Activated B cell treated with CpG ODN at 0.5 μM for 24 hours (primary cell): ENCODE measurements around the gene AAK1. TPM values are rescaled to one million over a fixed set of nuclear protein-coding genes. Genes with fewer than 3 reads are reported as not detected.

Experiments
- ATAC-seq: fragments of 200-7000 bp; cut with Tn5 transposase; one replicate; pipeline ENCODE4 v1.10.0; 2021; ENCODE audit warnings: low read depth, mild to moderate bottlenecking, moderate library complexity
- CTCF ChIA-PET: fragments of 350-600 bp; sonication (Branson Sonifier 250); formaldehyde crosslinking; loops from one replicate; lab custom pipeline; 2021; ENCODE audit warnings: antibody characterized with exemption; lab: Charles Lee
- POLR2A ChIA-PET: fragments of 350-600 bp; sonication (Branson Sonifier 250); formaldehyde crosslinking; loops from one replicate; lab custom pipeline; 2021; ENCODE audit warnings: antibody characterized with exemption; lab: Charles Lee
- DNase-seq: peaks from one replicate; pipeline ENCODE4 v3.0.0; 2022
- H3K27ac Mint-ChIP-seq: one replicate; pipeline ENCODE4 v1.8.0; 2020; ENCODE audit warnings: mixed read lengths
- H3K27me3 Mint-ChIP-seq: one replicate; pipeline ENCODE4 v1.8.0; 2021; ENCODE audit warnings: mixed read lengths
- H3K36me3 Mint-ChIP-seq: one replicate; pipeline ENCODE4 v1.8.0; 2021; ENCODE audit warnings: low read depth, mixed read lengths
- H3K4me1 Mint-ChIP-seq: one replicate; pipeline ENCODE4 v1.8.0; 2021; ENCODE audit warnings: mixed read lengths
- H3K4me3 Mint-ChIP-seq: one replicate; pipeline ENCODE4 v1.8.0; 2020; ENCODE audit warnings: mild to moderate bottlenecking, mixed read lengths
- H3K9me3 Mint-ChIP-seq: one replicate; pipeline ENCODE4 v1.8.0; 2020; ENCODE audit warnings: mixed read lengths
- intact Hi-C: fragments of 100-400 bp; cut with micrococcal nuclease; formaldehyde crosslinking; loops from one replicate; pipeline ENCODE4 v1.15.1; 2024
- total RNA-seq: library from RNA; stranded (reverse); gene quantifications from 2 replicates; pipeline ENCODE4 v1.2.3, GENCODE V29; 2022
- TF ChIP-seq, protein P1 (sequence below): fragments of 200-600 bp; IDR thresholded peaks from one replicate; pipeline ENCODE4 v1.8.0; 2022; ENCODE audit warnings: antibody characterized with exemption, mild to moderate bottlenecking

Gene AAK1
- total RNA-seq, 1 donor from 2014 or later: 4.7 TPM

DNA sequence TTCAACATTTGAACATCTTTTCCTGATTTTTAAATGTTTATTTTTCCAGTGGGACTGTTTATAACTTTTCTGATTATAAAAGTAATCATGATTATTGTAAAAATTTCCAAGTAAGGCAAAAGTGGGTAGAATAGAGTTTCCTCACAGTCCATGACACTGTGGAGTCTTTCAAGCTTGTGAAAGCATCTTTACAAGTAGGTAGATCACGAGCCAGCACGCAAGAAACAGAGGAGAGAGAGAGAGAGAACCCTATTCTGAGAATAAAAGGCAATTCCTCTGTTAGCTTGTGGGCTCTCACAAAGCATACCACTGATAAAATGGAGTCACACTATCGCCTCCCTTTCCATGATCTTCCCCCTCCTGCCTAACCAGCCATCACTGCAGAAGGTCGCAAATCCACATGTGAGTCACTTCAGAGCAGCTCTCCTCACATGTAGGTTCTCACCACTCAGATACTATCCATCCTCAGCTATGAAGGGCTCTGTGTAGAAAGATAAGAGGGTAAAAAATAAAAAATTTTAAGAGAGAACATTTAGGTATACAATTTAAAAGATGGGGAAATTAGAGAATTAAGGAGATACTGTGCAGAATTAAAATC is 40.3 kb downstream of the AAK1 start:
- Mint-ChIP-seq H3K4me3 (no peak overlapping the region), H3K4me1 (peaks cover 5% of the 10 kb centered on the region), H3K36me3 (peaks cover 2% of the 10 kb centered on the region), H3K27me3 (peaks cover 20% of the 10 kb centered on the region), H3K27ac (no peak overlapping the region), H3K9me3 (no peaks in the 10 kb centered on the region)
- intact Hi-C loops: no loop called here
- TF ChIP-seq, protein P1, sequence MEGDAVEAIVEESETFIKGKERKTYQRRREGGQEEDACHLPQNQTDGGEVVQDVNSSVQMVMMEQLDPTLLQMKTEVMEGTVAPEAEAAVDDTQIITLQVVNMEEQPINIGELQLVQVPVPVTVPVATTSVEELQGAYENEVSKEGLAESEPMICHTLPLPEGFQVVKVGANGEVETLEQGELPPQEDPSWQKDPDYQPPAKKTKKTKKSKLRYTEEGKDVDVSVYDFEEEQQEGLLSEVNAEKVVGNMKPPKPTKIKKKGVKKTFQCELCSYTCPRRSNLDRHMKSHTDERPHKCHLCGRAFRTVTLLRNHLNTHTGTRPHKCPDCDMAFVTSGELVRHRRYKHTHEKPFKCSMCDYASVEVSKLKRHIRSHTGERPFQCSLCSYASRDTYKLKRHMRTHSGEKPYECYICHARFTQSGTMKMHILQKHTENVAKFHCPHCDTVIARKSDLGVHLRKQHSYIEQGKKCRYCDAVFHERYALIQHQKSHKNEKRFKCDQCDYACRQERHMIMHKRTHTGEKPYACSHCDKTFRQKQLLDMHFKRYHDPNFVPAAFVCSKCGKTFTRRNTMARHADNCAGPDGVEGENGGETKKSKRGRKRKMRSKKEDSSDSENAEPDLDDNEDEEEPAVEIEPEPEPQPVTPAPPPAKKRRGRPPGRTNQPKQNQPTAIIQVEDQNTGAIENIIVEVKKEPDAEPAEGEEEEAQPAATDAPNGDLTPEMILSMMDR: no peak
- no peak for DNase-seq
- POLR2A ChIA-PET: no interaction called here
- CTCF ChIA-PET: no interaction called here
- ATAC-seq: no peak

DNA sequence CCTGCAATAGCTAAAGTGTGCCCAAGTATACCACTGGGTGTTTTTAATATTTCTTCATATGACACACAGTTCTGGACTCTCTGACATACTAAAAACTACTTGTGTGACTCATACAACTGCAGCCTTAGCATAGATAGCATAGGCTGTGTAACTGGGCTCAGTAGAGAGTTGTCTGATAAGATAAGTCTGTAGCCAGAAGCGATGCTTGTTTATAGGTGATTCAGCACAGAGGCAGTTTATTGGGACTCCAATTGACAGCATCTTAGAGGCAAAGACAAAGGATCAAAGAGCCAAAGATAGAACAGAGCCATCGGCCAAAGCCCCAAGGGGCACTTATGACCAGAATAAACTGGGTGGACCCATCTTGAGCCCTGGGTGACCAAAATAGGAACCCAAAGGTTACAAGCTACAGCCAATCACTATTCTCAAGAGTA is 42.3 kb downstream of the AAK1 start:
- intact Hi-C loops: no loop called here
- Mint-ChIP-seq H3K27me3 (peaks cover 18% of the 10 kb centered on the region), H3K4me1 (peaks cover 6% of the 10 kb centered on the region), H3K4me3 (no peak overlapping the region), H3K27ac (no peak overlapping the region), H3K36me3 (peaks cover 2% of the 10 kb centered on the region), H3K9me3 (no peaks in the 10 kb centered on the region)
- ATAC-seq (no peak), DNase-seq (no peak)
- CTCF ChIA-PET: no interaction called here
- TF ChIP-seq, protein P1: no peak
- POLR2A ChIA-PET: no interaction called here

DNA sequence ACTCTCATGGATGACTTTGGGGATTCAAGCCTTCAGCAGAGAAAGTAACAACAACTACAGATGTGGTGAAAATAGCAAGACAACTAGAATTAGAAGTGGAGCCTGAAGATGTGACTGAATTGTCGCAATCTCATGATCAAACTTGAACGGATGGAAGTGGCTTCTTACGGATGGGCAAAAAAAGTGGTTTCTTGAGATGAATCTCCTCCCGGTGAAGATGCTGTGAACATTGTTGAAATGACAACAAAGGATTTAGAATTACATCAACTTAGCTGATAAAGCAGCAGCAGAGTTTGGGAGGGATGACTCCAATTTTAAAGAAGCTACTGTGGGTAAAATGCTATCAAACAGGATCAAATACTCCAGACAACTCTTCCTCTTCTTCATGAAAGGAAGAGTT is 43.1 kb downstream of the AAK1 start:
- Mint-ChIP-seq H3K9me3 (no peaks in the 10 kb centered on the region), H3K27me3 (peaks cover 18% of the 10 kb centered on the region), H3K4me1 (peaks cover 6% of the 10 kb centered on the region), H3K27ac (no peak overlapping the region), H3K4me3 (no peak overlapping the region), H3K36me3 (peaks cover 2% of the 10 kb centered on the region)
- POLR2A ChIA-PET: interaction anchor here (0.7 kb wide), 1 partner anchor 118 kb away, joined by 3 read pairs; no protein-coding TSS in a partner anchor
- CTCF ChIA-PET: no interaction called here
- intact Hi-C loops: no loop called here
- no peak for DNase-seq
- TF ChIP-seq, protein P1: no peak
- no peak for ATAC-seq

DNA sequence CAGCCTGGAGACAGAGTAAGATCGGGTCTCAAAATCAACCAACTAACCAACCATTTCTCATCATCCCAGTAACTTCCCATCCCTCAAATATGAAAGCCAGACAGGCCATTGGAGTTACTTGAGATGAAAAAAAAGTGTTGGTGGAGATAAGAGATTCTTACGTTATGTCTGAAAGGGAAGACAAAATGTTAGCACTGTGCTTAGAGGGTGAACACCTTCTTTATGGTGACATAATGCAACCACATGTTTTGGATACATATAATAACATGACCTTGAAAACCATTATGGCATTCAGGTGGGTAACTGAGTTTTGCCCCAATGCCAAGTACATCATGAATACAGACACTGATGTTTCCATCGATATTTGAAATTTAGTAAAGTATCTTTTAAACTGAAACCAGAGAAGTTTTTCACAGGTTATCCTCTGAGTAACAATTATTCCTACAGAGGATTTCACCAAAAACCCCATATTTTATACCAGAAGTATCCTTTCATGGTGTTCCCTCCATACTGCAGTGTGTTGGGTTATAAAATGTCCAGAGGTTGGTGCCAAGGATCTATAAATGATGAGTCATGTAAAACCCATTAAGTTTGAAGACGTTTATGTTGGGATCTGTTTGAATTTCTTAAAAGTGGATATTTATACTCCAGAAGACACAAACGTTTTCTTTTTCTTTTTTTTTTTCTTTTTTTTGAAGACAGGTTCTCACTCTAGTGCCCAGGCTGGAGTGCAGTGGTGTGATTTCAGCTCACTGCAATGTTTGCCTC is 45.5 kb downstream of the AAK1 start:
- TF ChIP-seq, protein P1: no peak
- no peak overlapping the region for H3K4me3 Mint-ChIP-seq
- intact Hi-C loops: no loop called here
- peaks cover 5% of the 10 kb centered on the region for H3K27me3 Mint-ChIP-seq
- DNase-seq: no peak
- H3K4me1 Mint-ChIP-seq: peaks cover 6% of the 10 kb centered on the region
- H3K36me3 Mint-ChIP-seq: peaks cover 2% of the 10 kb centered on the region
- ATAC-seq: no peak
- H3K9me3 Mint-ChIP-seq: no peaks in the 10 kb centered on the region
- POLR2A ChIA-PET: no interaction called here
- CTCF ChIA-PET: no interaction called here
- H3K27ac Mint-ChIP-seq: no peak overlapping the region

DNA sequence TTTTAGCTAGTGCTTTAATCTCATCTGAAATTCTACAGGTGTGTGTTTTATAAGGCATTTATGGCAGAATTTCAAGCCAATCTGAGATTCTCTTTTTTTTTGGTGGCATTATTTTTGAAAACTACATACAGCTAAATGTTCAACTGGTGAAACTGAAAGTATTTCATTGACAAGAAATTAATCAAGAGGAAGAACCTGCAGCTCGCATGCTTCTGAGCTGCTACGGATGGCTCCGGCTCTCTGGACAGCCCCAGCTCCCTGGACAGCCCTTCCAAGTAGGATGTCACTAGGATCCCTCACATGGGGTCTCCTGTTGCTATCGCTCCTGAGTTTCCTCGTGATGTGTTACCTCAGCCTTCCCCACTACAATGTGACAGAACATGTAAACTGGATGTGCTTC is 46.4 kb downstream of the AAK1 start:
- Mint-ChIP-seq H3K27me3 (peaks cover 5% of the 10 kb centered on the region), H3K4me3 (no peak overlapping the region), H3K27ac (no peak overlapping the region), H3K4me1 (peaks cover 6% of the 10 kb centered on the region), H3K36me3 (peaks cover 2% of the 10 kb centered on the region), H3K9me3 (no peaks in the 10 kb centered on the region)
- intact Hi-C loops: no loop called here
- ATAC-seq (no peak), DNase-seq (no peak)
- ChIA-PET POLR2A (no interaction called here), CTCF (no interaction called here)
- TF ChIP-seq, protein P1: no peak
